HG02970 (cell line): ENCODE results near the gene ZNF524.

Experiments
- ATAC-seq: cut with Tn5 transposase; IDR thresholded peaks from one replicate; pipeline ENCODE4 v1.9.1; 2021; ENCODE audit warnings: mild to moderate bottlenecking, moderate library complexity, moderate number of reproducible peaks; ENCODE audit not compliant: unreplicated experiment, low FRiP score

ZNF524 gene

GRCh38 chr19:55601084-55601483 is 996 bp downstream of the ZNF524 start:
- ATAC-seq = no peak

- no peak for ATAC-seq
Observed at GRCh38 chr19:55602104-55603001, 2.3 kb downstream of the ZNF524 start.

- no peak for ATAC-seq
Observed at GRCh38 chr19:55603115-55603514, 3.0 kb downstream of the ZNF524 start.

- ATAC-seq = no peak
Observed at GRCh38 chr19:55603581-55604292, 3.6 kb downstream of the ZNF524 start.

GRCh38 chr19:55605207-55605636 is 5.1 kb downstream of the ZNF524 start:
- ATAC-seq = peak; percentile 73

GRCh38 chr19:55605637-55606470 is 5.8 kb downstream of the ZNF524 start, which contains the start of gene ZNF865:
Gene ZNF865 (plus strand): TSS chr19:55605647. CDS start chr19:55613619, 7,972 bp downstream.
- no peak for ATAC-seq

GRCh38 chr19:55606471-55606787 is 6.3 kb downstream of the ZNF524 start:
- no peak for ATAC-seq

GRCh38 chr19:55606817-55607216 is 6.7 kb downstream of the ZNF524 start:
- no peak for ATAC-seq

- ATAC-seq = no peak
Observed at GRCh38 chr19:55609326-55609725, 9.2 kb downstream of the ZNF524 start.

- ATAC-seq = no peak
Observed at GRCh38 chr19:55611300-55611982, 11.4 kb downstream of the ZNF524 start.

GRCh38 chr19:55611983-55612645 is 12.0 kb downstream of the ZNF524 start:
- ATAC-seq = no peak

- no peak for ATAC-seq
Observed at GRCh38 chr19:55613396-55613795, 13.3 kb downstream of the ZNF524 start.

- ATAC-seq = no peak
Observed at GRCh38 chr19:55613930-55614710, 14.0 kb downstream of the ZNF524 start.

GRCh38 chr19:55614711-55615542 is 14.8 kb downstream of the ZNF524 start:
- ATAC-seq = no peak

GRCh38 chr19:55615543-55616394 is 15.7 kb downstream of the ZNF524 start:
- no peak for ATAC-seq

- ATAC-seq = no peak
Observed at GRCh38 chr19:55616395-55616875, 16.3 kb downstream of the ZNF524 start.

GRCh38 chr19:55617426-55617825 is 17.3 kb downstream of the ZNF524 start:
- no peak for ATAC-seq
